Stimulated activated CD8-positive, alpha-beta memory T cell treated with anti-CD3 and anti-CD28 coated beads, Interleukin-7, amount 100 ng/mL, for 1 hour (primary cell): ENCODE measurements around the gene RYR2.
"Not testable (repeated sequence)": the region's sequence is repeated elsewhere in the genome, so short reads cannot be mapped to it uniquely, and the experiment has no call there.

Experiments used
- DNase-seq, 2 donors: peaks; one replicate each; pipeline ENCODE4 v3.0.0-alpha.2; 2020; ENCODE audit warnings: low read depth in 2 of 2

RYR2 gene

DNA sequence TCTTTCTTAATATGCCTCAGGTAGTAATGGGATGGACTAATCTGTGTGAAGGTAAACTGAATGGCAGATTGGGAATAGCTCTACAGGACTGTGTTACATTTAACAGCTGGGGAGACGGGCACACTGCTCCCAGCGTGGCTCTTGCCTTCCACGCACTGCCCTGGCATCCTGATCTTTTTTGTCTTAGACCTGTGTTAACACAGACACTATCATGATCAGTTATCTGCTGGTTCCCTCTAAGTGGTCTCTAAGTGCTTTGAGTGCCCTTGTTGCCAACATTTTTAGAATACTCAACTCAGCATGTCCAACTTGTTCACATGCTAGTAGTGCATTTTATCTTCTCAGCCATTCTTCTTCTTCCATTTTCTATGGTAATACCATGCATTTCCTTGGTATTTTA lies 208.1 kb downstream of the RYR2 start:
- no peak for DNase-seq

DNA sequence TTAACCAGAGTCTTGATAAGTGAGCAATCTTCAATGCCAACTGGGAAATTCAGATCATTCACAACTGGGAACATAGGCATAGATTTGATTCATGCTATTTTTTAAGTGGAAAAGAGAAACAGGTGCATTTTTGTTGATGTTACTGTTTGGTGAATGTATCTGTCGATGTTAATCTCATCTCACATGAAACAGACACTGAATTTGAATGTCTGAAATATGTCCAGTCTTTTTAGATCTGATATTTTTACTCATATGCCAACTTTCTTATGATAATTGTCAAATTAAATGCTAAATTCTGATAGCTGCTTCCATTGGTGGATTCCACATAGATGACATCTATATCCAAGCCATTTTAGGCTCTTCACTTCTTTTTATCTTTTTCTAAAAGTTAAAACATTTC lies 213.1 kb downstream of the RYR2 start:
- DNase-seq, result no peak

DNA sequence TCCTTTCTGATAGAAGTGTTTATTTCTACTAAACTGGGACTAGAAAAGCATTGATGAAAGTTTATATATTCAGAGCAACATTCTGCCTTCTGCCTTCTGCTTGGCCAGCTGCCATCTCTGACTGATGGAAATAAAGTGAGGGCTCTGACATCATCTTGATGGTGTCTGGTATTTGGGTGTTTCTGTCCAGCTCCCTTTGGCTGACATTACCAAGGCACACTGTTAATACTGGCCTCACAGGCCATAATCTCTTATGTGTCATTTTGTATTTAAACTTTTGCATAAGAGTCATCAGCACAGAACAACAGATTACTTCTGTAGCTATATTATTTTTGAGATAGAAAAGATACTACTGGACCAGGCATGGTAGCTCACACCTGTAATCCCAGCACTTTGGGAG lies 216.9 kb downstream of the RYR2 start:
- no peak for DNase-seq

DNA sequence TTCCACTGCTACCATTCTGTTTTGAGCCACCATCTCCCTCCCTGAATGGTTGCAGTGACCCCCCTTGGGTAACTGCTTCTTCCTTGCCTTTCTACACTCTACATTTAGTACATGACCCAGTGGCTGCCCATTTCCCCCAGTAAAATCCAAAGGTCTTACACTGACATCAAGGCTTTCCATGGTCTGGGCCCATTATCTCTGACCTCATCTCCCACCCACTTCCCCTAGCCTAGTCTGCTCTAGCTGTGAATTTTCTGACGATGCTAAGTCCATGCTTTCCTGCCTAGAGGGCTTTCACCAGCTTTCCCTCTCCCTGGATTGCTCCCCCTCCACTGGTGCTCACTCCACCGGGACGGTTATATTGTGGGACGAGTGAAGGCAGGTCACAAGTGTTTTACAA lies 219.2 kb downstream of the RYR2 start:
- DNase-seq, result no peak

DNA sequence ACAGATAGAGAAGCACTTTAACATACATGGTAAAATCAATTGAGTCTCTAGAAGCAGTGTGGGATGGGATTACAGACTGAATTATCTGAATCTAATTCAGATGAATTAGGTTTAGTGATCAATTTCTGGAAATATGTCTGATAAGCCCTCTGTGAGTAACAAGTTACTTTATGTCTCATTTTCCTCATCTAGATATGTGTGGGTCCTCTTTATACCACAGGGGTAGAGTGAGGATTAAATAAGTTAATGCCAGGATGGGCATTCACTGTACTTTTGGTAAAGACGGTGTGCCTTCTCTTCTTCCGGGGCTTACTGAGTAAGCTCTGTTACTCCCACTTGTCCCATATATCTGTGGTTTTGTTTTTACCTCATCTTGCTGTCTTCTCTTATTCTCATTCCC lies 225.8 kb downstream of the RYR2 start:
- DNase-seq, result no peak

DNA sequence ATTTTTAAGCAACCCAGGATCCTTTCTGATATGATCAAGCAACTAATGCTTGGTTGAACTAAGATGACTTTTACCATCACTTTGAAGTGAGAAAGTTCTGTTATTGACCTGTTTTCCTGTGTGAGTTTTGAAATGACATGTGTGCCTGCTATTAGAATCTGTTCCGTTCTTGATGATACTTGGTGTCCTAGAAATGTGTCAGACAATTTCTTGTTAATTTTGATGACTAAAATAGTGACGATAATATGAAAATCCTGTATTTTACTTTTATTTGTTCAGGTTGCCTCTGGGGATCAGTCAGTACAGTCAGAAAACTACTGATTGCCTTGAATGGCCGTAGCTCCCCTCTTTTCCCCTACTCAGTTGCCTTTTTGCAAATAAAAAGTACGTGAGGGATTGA lies 228.0 kb downstream of the RYR2 start:
- DNase-seq, result no peak

DNA sequence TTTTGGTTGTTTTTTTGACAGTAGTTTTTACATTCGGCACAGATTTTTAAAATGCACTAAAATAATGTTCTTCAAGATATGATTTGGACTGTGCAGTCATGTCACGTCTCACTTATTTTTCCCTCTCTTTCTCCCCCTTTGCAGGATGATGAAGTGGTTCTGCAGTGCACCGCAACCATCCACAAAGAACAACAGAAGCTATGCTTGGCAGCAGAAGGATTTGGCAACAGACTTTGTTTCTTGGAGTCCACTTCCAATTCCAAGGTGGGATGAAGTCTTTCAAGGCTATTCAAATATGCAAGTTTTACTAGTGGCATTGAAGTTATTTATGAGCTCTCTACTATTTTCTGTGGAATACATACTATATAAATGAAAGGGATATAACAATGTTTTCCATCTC lies 228.4 kb downstream of the RYR2 start:
- no peak for DNase-seq

DNA sequence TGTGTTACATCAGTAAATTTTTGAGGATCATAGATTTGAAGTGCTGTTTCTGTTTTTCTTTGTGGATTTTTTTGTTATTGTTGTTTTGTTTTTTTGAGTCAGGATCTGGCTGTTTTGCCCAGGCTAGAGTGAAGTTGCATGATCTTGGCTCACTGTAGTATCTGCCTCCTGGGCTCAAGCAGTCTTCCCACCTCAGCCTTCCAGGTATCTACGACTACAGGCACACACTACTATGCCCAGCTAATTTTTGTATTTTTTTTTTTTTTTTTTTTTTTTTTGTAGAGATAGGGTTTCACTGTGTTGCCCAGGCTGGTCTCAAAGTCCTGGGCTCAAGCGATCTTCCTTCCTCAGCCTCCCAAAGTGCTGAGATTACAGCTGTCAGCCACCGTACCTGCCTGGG lies 236.0 kb downstream of the RYR2 start:
- not testable (repeated sequence) for DNase-seq

DNA sequence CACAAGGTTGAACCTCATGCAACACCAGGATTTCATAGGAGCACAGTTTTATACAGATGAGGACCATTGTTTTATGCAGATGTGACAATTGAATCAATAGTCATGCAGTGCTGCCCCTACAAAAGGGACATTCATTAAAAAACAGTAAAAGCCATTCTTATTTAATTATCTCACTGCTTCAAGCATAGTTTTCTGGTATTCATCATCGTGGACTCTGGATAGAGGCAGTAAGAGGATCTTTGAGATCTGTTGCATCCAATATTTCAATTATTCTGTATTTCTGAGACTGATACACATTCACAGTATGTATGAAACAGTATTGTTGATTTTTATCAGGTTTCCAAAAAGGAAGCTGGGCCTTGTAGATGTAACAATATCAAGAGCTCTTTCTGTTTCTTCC lies 237.6 kb downstream of the RYR2 start:
- no peak for DNase-seq

DNA sequence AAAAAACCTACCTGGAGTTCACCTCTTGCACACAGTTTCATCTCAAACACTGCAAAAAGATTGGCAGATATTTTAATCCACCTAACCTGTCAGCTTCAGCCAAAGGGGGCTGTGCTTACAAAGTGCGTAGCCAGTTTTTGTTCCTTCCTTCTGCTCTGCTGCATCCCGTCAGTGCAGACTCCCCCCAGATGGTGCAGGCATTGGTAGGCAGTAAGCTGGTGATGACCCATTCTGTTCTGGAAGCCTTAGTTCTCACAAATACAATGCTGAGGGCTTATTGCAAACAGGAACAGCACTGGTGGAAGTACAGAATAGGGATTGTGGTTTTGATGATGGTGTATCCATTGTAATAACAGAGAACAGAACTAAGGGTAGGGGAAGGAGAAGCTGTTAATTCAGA lies 239.5 kb downstream of the RYR2 start:
- DNase-seq, result no peak

DNA sequence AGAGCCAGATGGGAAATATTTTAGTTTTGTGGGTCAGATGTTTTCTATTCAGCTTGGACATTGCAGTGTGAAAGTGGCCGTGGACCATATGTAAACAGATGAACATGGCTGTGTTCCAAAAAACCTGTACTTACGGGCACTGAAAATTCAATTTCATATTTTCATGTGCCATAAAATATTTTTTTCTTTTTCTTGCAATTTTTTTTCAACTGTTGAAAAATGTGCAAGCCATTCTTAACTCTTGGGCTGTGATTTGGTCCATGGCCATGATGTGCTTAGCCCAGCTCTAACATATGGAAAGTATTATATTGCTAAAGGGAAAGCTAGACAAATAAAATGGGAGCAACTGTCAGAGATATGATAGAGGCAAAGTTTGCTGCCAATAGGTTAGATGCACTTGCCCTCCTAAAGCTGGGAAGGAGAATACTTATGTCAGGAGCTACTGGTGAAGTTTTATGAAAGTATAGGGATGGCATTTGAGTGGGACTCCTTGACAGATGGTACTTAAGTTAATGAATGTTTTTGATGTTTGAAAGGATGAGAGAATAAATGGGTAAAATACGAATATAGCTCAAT lies 240.3 kb downstream of the RYR2 start:
- DNase-seq, result no peak

DNA sequence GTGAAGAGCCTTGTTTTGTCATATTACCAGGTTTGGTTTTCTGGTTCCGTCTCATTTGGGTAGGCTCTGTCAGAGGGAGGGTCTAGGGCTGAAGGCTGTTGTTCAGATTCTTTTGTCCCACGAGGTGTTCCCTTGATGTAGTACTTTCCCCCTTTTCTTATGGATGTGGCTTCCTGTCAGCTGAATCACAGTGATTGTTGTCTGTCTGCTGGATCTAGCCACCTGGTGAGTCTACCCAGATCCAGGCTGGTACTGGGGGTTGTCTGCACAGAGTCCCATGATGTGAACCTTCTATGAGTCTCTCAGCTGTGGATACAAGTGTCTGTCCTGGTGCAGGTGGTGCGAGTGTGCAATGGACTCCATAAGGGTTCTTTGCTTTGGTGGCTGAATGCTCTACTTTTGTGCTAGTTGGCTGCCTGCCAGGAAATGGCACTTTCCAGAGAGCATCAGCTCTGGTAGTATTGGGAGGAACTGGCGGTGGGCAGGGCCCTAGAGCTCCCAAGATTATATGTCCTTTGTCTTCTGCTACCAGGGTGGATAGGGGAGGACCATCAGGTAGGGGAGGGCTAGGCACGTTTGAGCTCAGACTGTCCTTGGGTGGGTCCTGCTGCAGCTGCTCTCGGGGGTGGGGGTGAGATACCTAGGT lies 246.0 kb downstream of the RYR2 start:
- no peak for DNase-seq

DNA sequence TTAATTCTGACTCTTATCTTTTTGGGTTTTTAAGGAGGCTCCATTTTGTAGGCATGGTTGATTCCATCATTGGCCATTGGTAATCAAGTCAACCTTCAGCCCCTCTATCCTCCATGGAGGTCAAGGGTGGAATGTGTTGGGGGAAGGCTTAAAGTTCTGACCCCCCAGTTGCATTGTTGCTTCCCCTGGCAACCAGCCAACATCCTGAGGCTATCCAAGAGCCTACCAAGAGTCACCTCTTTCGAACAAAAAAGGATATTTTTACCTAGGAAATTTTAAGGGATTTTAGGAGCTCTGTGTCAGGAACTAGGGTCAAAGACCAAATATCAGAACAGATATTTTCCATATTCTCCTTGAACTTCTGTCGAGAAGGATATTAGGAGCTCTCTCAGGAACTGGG lies 251.8 kb downstream of the RYR2 start:
- no peak for DNase-seq

DNA sequence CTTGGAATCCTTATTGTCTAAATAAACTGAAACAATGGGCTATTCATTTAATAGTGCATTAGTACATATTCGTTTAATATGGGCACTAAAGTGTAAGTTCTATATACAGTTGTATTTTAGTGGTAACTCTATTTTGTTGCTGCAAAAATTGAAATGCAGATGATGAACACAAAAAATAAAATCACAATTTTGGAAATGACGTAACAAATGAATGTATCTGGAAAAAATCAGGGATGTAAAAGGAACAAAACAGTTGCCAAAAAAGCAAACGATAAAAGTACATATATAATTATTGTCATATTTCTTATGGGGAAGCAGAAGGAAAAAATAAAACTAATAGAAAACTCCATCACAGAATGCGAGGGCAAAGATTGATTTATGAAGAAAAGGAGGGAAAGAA lies 254.9 kb downstream of the RYR2 start:
- no peak for DNase-seq

DNA sequence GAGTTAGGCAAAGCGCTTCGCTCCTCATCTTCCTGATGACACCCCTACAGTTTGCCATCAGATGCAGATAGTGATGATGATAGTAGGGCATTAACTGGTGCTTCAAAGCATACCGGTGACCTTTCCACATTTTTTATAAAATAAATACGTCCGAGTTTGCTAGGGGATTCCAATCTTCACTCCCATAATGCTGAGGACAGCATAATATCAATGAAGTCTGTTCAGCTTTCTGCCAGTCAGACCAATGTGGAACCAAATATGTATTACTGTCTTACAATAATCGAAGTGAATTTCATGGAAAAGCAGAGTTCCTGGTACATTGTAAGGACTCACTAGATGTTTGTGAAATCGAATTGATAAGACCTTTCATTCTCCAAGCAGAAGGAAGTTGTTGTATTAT lies 258.7 kb downstream of the RYR2 start:
- DNase-seq, result no peak

DNA sequence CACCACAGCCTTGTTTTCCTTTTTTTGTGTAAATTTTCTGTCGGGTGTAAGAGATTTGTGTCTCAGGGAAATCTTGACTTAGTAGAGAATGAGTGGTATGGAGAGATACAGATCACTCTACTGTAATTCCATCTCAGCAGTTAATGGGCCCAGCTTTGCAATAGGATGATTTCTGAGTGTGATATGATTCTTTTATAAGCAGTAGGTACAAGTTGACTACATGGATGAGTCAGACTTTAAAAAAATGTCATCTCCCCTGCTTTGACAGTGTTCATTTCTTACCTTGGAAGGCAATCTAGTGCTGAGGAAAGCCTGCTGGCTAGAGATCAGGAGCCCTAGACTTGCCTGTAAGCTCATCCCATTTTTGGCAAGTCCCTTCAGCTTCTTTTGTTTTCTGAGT lies 261.9 kb downstream of the RYR2 start:
- no peak for DNase-seq

DNA sequence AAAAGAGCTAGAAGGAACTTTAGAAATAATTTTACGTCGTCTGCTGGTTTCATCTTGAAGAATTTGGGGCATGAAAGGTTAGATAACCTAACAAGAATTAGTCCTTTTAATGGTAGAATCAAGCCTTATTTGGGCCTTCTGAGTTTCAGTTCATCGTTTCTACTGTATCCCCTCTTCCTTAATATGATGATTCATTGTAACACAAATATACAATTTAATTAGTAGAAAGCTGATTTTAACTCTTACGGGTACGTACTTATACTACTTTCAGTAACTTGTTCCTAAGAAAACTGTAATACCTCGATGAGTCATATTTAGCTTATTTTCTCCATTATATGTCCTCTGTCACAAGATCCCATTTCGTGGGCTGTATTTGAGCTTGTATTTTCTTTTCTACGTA lies 264.7 kb downstream of the RYR2 start:
- no peak for DNase-seq

DNA sequence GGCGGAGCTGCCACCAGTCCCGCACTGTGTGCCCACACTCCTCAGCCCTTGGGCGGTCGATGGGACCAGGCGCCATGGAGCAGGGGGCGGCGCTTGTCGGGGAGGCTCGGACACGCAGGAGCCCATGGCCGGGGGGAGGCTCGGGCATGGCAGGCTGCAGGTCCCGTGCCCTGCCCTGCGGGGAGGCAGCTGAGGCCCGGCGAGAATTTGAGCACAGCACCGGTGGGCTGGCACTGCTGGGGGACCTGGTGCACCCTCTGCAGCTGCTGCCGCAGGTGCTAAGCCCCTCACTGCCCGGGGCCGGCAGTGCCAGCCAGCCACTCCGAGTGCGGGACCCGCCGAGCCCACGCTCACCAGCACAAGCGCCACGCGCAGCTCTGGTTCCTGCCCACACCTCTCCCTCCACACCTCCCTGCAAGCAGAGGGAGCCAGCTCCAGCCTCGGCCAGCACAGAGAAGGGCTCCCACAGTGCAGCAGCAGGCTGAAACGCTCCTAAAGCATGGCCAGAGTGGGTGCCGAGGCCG lies 267.7 kb downstream of the RYR2 start:
- DNase-seq, result no peak

DNA sequence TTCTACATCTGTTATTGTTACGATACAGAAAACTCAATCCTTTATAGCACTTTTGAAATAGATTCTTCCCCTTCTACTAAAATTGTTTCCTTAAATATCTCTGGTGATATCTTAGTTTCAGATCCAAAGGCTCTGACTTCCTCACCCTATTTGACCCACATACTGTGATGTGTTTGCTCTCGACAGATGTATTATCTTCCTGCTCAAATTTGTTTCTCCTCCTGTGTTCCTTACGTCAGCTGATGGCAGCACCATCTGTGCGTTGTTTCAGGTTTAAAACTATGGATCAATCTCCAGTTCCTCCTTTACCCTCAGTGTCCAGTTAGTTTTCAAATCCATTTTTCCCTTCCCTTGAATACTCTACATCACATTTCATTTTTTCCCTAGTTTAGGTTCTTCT lies 274.4 kb downstream of the RYR2 start:
- no peak for DNase-seq

DNA sequence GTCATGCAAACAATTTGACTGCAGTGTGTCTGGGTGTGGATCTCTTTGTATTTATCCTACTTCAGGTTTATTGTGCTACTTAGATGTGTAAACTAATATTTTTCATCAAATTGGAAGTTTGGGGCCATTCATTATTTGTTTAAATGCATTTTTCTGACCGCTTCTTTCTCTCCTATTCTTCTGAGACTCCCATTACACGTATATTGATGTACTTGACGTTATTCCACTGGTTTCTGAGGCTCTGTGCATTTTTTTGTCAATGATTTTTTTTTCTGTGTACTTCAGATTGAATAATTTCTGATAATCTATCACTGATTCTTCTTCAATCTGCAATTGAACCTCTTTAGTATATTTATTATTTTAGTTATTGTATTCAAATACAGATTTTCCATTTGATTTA lies 276.8 kb downstream of the RYR2 start:
- DNase-seq, result no peak

DNA sequence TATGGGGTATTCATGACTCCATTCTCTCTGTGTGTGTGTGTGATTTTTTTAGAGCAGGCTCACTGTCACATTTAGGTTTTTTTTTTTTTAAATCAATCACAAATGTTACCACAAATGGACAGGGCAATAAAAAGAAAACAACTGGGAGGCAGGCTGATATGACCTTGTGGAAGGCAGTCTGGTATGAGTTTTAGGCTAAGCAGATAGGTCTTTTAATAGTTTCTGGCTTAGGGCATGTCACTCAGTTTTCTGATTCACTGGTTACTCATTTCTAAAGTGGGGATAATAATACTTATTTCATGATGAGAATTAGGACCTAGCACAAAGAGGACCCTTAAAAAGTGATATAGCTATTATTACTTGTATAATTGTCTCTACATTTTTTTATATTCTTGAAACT lies 278.9 kb downstream of the RYR2 start:
- no peak for DNase-seq

DNA sequence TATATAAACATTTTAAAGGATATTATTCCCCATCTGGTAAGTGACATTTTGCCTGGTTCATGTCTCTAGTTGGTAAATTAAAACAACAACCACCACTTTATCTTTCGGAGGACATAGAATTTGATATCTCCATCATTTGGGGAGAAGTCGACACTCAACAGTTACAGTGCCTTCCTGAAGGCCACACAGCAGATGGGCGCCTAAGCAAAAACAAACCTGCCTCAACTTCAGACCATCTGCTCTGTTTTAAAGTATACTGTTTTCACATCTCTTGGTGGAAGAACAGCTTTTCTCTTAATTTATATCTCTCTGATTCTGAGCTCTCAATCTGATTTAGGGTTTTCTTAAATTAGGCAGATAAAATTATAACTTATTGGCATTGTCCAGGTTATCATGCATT lies 282.2 kb downstream of the RYR2 start:
- no peak for DNase-seq

DNA sequence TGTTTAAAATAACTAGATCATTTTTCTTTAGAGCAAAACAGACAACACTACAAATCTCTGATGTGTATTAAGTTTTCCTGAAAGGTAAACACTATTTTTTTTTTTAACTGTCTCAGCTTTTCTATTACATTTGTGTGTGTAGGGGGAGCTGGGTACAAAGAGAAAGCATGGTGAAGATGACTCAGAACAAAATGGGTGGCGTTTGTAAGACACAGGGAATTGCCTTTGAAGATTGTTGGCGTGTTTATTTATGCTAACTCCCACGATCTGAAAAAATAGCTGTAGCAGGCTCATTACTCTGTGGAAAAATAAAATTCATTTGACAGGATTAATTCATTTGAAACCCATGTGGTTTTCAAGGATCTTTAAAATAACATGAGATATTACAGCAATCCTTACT lies 285.1 kb downstream of the RYR2 start:
- no peak for DNase-seq

DNA sequence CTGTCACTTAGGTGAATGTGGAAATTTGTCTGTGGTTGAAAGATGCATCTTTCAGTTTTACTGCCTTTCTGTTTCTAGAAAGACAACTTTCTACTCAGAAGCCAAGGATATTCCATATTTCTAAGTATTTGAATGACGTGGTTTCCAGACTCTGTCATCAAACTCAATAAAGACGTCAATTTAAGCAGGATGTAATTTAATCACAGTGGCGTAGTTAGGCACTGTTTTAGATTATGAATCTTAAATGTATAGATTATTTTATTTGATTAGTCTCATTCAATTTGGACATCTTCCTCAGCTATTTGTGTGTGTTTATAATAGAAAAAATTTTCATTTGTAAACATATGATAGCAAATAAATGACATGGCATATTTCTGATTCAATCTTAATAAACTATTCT lies 298.9 kb downstream of the RYR2 start:
- no peak for DNase-seq
